HG03354 (cell line): Measurements from ENCODE around the gene SREBF1.
A peak's percentile ranks its signal among the peaks of the same experiment; 100 is the strongest.

Source experiments
- ATAC-seq: cut with Tn5 transposase; IDR thresholded peaks from one replicate; pipeline ENCODE4 v1.9.1; 2021; ENCODE audit warnings: mild to moderate bottlenecking; ENCODE audit not compliant: unreplicated experiment, poor library complexity, severe bottlenecking

The SREBF1 gene

DNA sequence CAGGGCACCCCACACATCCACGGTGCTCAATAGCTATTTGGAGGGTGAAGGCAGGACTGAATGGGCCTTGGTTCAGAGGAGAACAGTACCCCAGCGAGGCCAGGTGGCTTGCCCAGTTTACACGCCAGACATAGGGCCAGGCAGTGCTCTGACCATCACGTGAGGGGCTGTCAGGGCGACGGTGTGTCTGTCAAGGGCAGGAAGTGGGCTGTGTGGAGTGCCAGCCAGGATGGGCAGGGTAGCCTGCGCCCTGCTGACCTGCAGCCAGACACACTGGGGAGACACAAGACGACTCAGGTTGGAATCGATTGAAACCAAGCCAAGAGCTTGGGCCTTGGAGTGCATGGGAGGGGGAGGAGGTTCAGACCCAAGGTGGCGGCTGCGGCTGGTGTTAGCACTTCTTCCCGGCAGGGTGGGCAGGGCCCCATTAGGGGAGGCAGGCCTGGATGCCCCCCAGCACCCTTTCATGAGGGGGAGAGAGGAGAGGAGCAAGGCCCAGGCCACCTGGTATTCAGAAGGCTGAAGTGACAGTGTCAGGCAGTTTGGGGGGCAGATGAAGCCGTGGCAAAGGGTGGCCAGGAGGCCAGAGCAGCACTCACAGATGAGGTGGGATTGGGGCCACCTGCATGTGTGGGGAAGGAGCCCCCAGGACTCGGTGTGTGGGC lies 68.2 kb downstream of the SREBF1 start:
- ATAC-seq = no peak

- no peak for ATAC-seq
Observed at GRCh38 chr17:17767887-17768418, 68.8 kb downstream of the SREBF1 start.

- ATAC-seq = no peak
Observed at GRCh38 chr17:17767154-17767869, 69.5 kb downstream of the SREBF1 start.

DNA sequence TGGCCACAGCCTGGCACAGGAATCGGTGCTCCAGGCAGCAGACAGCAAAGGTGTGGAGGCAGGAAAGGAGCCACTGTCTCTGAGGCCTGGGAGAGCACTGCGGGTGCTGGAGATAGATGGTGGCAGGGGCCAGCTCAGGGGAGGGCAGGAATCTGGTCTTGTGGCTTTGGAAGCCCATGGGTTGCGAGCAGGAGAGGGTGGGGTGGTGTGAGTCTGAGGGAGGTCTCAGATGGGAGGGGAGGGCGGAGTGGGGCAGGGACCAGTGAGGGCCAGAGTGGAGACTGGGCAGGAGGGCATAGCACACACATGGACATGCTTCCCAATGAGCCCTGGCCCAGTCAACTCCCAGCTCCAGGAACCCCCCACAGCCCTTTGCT lies 70.1 kb downstream of the SREBF1 start:
- ATAC-seq = no peak

DNA sequence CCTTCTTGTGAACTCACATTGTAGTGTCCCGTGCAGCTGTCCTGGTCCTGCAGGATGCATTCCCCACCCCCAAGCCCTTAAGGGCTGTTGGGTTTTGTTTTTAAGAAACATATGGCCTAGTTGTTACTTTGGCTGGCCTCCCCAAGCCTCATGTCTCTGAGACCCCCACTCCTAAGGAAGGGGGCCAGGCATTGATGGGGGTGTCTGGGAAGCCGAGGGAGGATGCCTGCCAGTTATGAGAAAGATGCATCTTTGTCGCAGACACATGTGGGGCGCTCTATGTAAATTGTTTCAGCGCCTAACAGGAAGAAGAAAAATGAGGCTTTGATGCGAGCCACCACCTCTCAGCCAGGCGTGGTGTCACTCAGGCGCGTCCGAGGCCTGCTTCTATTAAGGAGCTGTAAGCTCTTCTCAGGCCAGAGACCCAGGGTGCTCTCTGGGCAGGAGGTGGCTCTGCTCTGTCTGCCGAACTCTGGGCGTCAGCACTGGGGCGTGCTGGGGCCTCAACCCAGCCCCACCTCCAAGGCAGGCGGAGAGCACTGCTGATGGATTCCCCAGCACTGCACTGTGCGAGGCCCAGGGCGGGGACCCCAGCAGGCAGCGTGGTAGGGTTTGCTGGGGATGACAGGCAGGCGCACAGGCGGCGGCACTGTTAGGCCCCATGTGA lies 70.6 kb downstream of the SREBF1 start:
- ATAC-seq = peak; percentile 64

- ATAC-seq = no peak
Observed at GRCh38 chr17:17765359-17766076, 71.3 kb downstream of the SREBF1 start.

GRCh38 chr17:17763734-17764133 lies 73.1 kb downstream of the SREBF1 start:
- no peak for ATAC-seq

- ATAC-seq = no peak
Observed at GRCh38 chr17:17763136-17763535, 73.7 kb downstream of the SREBF1 start.

DNA sequence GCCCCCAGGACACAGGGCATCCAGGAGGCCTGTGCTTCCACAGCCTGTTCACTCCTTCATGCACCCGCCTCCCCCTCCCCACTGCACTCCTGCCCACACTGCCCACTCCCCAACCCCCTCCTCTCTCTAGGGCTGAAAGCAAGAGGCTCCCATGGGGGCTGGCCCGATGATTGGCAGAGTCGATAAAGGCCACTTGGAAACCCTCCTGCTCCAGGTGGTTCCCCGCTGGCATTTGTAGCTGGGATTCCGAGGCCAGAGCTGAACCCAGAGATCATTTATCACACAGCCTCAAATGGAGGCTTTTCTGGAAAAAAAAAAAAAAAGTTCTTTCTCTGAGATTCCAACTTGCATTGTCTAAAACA lies 74.1 kb downstream of the SREBF1 start:
- ATAC-seq = no peak
